ENCODE data around the gene SCEL.

SCEL gene

DNA sequence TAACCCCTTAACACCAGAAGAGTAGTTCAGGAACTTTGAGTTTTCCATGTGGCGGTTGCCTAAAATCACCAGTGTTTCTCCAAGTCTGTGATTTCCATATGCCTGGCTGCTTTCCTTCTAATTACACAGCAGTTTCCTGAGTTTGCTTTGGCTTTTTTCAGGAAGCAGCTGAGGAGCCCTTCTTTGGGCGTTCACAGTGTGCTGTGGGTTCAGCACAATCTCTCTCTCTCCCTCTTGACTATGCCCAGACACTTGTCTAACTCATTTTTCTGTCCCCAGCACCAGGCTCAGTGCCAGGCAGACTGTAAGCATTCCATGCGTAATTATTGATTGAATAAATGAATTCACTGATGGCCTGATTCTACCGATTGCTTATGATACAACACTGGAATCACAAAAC is 19.7 kb downstream of the SCEL start:
- no peaks in the 10 kb centered on the region for H3K4me1 ChIP-seq (ENCODE audit: control insufficient read depth, insufficient read depth, low read length)
- WGBS, 2 experiments, result 90 to 92% methylated on average over 2 to 4 of the region's 4 CpGs
- no peak overlapping the region for H3K4me3 ChIP-seq (ENCODE audit: insufficient read depth, low read depth, low read length)
- no peaks in the 10 kb centered on the region for H3K27me3 ChIP-seq (ENCODE audit: control insufficient read depth, insufficient read depth, low read length, poor library complexity, severe bottlenecking)
- no peaks in the 10 kb centered on the region for H3K36me3 ChIP-seq (ENCODE audit: control insufficient read depth, insufficient read depth, low read length)
- no peak overlapping the region for H3K27ac ChIP-seq (ENCODE audit: insufficient read depth, low read depth, low read length, poor library complexity, severe bottlenecking)
- H3K9me3 ChIP-seq (ENCODE audit: control insufficient read depth, low read length), result no peaks in the 10 kb centered on the region

DNA sequence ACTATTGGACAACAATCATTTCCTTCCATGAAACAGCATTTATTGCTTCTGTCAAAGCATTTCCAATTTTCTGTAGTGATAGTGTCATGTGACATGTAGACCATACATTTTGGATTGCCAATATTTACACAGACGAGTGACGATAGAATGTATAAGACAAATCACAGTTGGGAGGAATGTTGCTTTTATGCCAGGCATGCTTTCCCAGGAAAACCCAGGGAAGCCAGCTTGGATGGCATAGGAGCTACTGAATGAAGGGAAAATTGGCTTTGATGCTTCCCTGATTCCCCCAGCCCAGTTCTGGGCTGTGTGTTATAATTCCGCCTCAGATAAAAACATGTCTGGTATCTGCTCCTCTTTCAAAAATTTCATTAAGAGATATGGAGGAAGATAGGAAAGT is 22.5 kb downstream of the SCEL start:
- H3K4me1 ChIP-seq (ENCODE audit: control insufficient read depth, insufficient read depth, low read length), result no peaks in the 10 kb centered on the region
- H3K36me3 ChIP-seq (ENCODE audit: control insufficient read depth, insufficient read depth, low read length), result no peaks in the 10 kb centered on the region
- no peaks in the 10 kb centered on the region for H3K9me3 ChIP-seq (ENCODE audit: control insufficient read depth, low read length)
- no peaks in the 10 kb centered on the region for H3K27me3 ChIP-seq (ENCODE audit: control insufficient read depth, insufficient read depth, low read length, poor library complexity, severe bottlenecking)
- no peak overlapping the region for H3K4me3 ChIP-seq (ENCODE audit: insufficient read depth, low read depth, low read length)
- H3K27ac ChIP-seq (ENCODE audit: insufficient read depth, low read depth, low read length, poor library complexity, severe bottlenecking), result no peak overlapping the region
- 95 to 100% methylated on average over 3 of the region's 3 CpGs for WGBS, 2 experiments

DNA sequence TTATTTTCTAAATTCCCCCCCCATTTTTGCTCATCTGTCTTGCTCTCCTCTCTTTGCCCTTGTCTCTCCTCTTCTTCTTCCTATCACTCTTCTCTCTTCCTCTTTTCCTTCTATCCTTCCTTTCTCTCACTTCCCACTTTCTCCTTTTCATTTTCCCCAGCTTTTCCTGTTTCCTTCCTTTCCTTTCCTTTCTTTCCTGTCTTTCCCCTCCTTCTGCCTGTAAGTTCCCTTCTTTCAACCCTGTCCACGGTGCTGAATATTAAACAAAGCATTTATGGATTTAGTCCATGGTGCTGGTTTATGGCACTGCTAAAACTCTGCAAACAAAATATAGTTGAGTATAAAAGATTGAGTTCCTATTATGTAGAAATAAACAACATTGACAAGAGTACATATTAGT is 27.6 kb downstream of the SCEL start:
- WGBS, 2 experiments, result 100% methylated on average over 1 of the region's 1 CpG; no CpG with 5 or more reads in 1 of the 2 experiments
- no peak overlapping the region for H3K27ac ChIP-seq (ENCODE audit: insufficient read depth, low read depth, low read length, poor library complexity, severe bottlenecking)

DNA sequence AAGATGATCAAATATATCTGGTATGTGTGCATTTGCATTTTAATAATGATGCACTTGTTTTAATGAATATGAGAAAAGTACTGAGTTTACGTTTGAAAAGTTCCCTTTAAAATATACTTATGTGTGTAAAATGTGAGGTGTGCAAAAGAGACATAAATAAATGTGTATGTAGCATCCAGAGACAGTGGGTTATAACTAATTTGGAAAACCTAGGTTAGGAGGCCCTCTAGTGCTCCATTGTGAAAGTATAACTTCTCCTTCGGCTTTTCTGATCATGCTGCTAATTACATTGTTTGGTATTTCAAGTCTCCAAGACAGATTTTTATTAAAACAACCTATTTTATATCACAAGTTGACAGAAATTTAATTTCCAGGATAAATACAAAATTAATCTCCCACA is 30.1 kb downstream of the SCEL start:
- whole genome bisulfite sequencing, 2 experiments, result 24 to 50% methylated on average over 2 of the region's 2 CpGs
- no peak overlapping the region for H3K4me3 ChIP-seq (ENCODE audit: insufficient read depth, low read depth, low read length)
- H3K36me3 ChIP-seq (ENCODE audit: control insufficient read depth, insufficient read depth, low read length), result no peaks in the 10 kb centered on the region
- no peaks in the 10 kb centered on the region for H3K27me3 ChIP-seq (ENCODE audit: control insufficient read depth, insufficient read depth, low read length, poor library complexity, severe bottlenecking)
- H3K4me1 ChIP-seq (ENCODE audit: control insufficient read depth, insufficient read depth, low read length), result no peaks in the 10 kb centered on the region
- H3K27ac ChIP-seq (ENCODE audit: insufficient read depth, low read depth, low read length, poor library complexity, severe bottlenecking), result no peak overlapping the region
- H3K9me3 ChIP-seq (ENCODE audit: control insufficient read depth, low read length), result no peaks in the 10 kb centered on the region

More for the DNA sequence above, 27.6 kb downstream of the SCEL start:
- no peaks in the 10 kb centered on the region for H3K4me1 ChIP-seq (ENCODE audit: control insufficient read depth, insufficient read depth, low read length)
- no peak overlapping the region for H3K4me3 ChIP-seq (ENCODE audit: insufficient read depth, low read depth, low read length)
- no peaks in the 10 kb centered on the region for H3K27me3 ChIP-seq (ENCODE audit: control insufficient read depth, insufficient read depth, low read length, poor library complexity, severe bottlenecking)
- no peaks in the 10 kb centered on the region for H3K9me3 ChIP-seq (ENCODE audit: control insufficient read depth, low read length)
- H3K36me3 ChIP-seq (ENCODE audit: control insufficient read depth, insufficient read depth, low read length), result no peaks in the 10 kb centered on the region

DNA sequence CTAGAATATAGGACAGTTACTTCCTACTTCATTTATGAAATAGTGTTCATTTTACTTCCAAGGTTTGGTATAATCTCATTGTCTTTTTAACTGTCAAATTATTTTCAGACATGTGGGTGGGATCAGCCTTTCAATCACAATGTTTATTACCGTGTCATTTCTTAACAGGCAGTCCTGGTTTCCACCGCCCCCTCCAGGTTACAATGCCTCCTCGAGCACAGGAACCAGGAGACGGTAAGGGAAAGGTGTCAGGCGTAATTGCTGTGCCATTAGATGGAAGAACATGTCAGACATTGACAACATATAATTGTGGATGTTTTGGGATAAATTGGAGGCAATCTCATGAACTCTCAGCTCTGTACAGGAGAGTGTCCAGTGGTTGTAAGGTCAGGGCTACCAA is 36.5 kb downstream of the SCEL start:
- WGBS, 2 experiments, result 87 to 90% methylated on average over 5 of the region's 5 CpGs
- H3K36me3 ChIP-seq (ENCODE audit: control insufficient read depth, insufficient read depth, low read length), result no peaks in the 10 kb centered on the region

DNA sequence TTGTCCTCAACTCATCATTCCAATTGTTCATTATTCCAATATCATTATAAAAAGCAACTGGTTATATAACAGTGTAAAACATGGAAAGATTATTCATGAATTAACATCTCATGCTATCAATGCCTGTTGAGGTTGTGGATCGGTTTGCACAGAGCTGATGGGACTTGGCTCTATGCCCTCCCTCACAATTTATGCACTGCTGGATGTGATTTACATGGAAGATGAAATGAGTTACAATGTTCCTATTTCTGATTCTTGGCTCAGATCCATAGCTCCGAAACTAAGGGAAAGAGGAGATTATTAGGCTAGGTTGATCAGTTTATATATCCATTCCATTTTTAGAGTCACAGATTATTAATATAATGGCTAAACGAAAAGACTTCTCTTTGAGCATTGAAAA is 38.6 kb downstream of the SCEL start:
- WGBS, 2 experiments, result 87 to 100% methylated on average over 2 to 3 of the region's 3 CpGs
- Histone ChIP-seq H3K4me3 (ENCODE audit: insufficient read depth, low read depth, low read length) (no peak overlapping the region), H3K36me3 (ENCODE audit: control insufficient read depth, insufficient read depth, low read length) (no peaks in the 10 kb centered on the region), H3K9me3 (ENCODE audit: control insufficient read depth, low read length) (no peaks in the 10 kb centered on the region), H3K27me3 (ENCODE audit: control insufficient read depth, insufficient read depth, low read length, poor library complexity, severe bottlenecking) (no peaks in the 10 kb centered on the region), H3K27ac (ENCODE audit: insufficient read depth, low read depth, low read length, poor library complexity, severe bottlenecking) (no peak overlapping the region), H3K4me1 (ENCODE audit: control insufficient read depth, insufficient read depth, low read length) (no peaks in the 10 kb centered on the region)

More for the DNA sequence above, 36.5 kb downstream of the SCEL start:
- H3K4me1 ChIP-seq (ENCODE audit: control insufficient read depth, insufficient read depth, low read length), result no peaks in the 10 kb centered on the region
- H3K27me3 ChIP-seq (ENCODE audit: control insufficient read depth, insufficient read depth, low read length, poor library complexity, severe bottlenecking), result no peaks in the 10 kb centered on the region
- no peaks in the 10 kb centered on the region for H3K9me3 ChIP-seq (ENCODE audit: control insufficient read depth, low read length)
- no peak overlapping the region for H3K27ac ChIP-seq (ENCODE audit: insufficient read depth, low read depth, low read length, poor library complexity, severe bottlenecking)
- no peak overlapping the region for H3K4me3 ChIP-seq (ENCODE audit: insufficient read depth, low read depth, low read length)

DNA sequence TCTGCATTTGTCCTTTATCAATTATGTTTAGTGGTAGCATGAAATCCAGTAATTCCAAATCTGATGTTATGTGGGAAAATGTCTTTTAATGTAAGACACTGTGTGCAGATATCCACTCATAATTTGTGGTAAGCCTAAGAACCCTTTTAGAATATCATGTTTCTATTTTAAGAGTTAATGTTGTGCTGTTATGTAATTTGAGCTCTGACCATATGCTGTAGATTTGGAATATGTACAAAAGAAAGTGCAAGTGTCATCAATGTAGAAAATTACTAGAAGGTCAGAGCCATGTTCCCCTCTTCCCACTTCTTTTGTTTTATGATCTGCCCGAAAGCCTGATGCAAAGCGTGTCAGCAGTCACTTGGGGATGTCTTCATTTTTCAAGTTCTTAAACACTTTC is 44.5 kb downstream of the SCEL start:
- WGBS, 2 experiments, result 89 to 98% methylated on average over 2 of the region's 2 CpGs
- Histone ChIP-seq H3K9me3 (ENCODE audit: control insufficient read depth, low read length) (no peaks in the 10 kb centered on the region), H3K4me3 (ENCODE audit: insufficient read depth, low read depth, low read length) (no peak overlapping the region), H3K4me1 (ENCODE audit: control insufficient read depth, insufficient read depth, low read length) (no peaks in the 10 kb centered on the region), H3K27ac (ENCODE audit: insufficient read depth, low read depth, low read length, poor library complexity, severe bottlenecking) (no peak overlapping the region), H3K27me3 (ENCODE audit: control insufficient read depth, insufficient read depth, low read length, poor library complexity, severe bottlenecking) (no peaks in the 10 kb centered on the region), H3K36me3 (ENCODE audit: control insufficient read depth, insufficient read depth, low read length) (no peaks in the 10 kb centered on the region)

DNA sequence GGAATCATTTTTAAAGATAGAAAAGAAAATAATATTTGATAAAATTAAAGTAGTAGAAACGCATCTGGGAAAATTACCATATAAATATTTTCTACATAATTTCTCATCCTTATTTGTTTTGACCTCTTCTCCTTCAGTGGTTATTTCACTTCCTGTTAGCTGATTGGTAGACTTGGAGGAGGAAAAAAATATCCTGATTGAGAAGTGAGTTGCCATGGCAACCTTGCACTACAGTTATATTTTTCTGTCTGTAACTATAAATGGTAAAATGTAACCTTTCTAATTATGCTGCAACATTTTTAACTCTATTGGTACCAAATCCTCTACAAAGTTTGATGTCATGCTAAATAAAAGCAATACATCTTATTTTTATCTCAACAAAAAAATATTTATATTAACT is 45.2 kb downstream of the SCEL start:
- Histone ChIP-seq H3K36me3 (ENCODE audit: control insufficient read depth, insufficient read depth, low read length) (no peaks in the 10 kb centered on the region), H3K27ac (ENCODE audit: insufficient read depth, low read depth, low read length, poor library complexity, severe bottlenecking) (no peak overlapping the region), H3K27me3 (ENCODE audit: control insufficient read depth, insufficient read depth, low read length, poor library complexity, severe bottlenecking) (no peaks in the 10 kb centered on the region), H3K4me1 (ENCODE audit: control insufficient read depth, insufficient read depth, low read length) (no peaks in the 10 kb centered on the region), H3K4me3 (ENCODE audit: insufficient read depth, low read depth, low read length) (no peak overlapping the region), H3K9me3 (ENCODE audit: control insufficient read depth, low read length) (no peaks in the 10 kb centered on the region)
- WGBS, 2 experiments, result no CpG with 5 or more reads among the region's 1 CpG

DNA sequence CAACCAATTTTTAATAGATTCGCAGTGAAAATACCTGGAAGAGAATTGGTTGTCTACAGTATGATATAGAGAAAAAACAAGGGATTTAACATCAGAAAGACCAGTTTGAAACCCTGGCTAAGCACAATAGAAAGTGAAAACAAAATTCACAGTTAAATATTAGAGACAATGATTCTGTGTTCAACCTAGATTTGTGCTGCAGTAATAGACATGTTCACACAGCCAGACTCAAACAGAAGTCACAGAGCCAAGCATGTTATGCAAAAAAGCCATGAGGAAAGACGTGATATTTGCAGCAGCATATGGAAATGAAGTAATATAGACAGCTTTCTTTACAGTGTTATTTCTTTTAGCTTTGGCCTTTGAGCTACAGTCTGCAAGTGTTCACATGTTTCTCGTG is 48.1 kb downstream of the SCEL start:
- Histone ChIP-seq H3K4me1 (ENCODE audit: control insufficient read depth, insufficient read depth, low read length) (no peaks in the 10 kb centered on the region), H3K27me3 (ENCODE audit: control insufficient read depth, insufficient read depth, low read length, poor library complexity, severe bottlenecking) (no peaks in the 10 kb centered on the region)
- WGBS, 2 experiments, result 92 to 95% methylated on average over 3 of the region's 3 CpGs

DNA sequence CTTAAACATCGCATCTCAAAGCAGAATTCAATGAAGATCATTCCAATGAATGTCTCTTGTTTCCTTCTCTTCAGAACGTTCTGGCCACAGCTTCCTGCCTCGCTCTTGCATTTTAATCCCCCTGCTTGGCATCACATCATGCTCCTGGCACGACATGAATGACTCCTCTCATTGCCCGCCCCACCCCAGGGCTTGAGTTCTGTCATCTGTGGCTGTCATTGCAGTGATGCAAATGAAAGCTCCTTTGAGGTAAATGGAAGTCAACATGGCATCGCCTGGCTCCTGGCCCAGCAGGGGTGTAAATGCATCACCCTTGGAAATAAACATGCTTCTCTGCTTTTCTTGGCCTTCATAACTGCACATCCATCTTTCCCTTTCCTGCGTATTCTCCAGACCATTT is 48.6 kb downstream of the SCEL start:
- H3K4me3 ChIP-seq (ENCODE audit: insufficient read depth, low read depth, low read length), result no peak overlapping the region
- H3K36me3 ChIP-seq (ENCODE audit: control insufficient read depth, insufficient read depth, low read length), result no peaks in the 10 kb centered on the region
- 85 to 89% methylated on average over 7 of the region's 7 CpGs for WGBS, 2 experiments
- no peaks in the 10 kb centered on the region for H3K27me3 ChIP-seq (ENCODE audit: control insufficient read depth, insufficient read depth, low read length, poor library complexity, severe bottlenecking)
- H3K27ac ChIP-seq (ENCODE audit: insufficient read depth, low read depth, low read length, poor library complexity, severe bottlenecking), result no peak overlapping the region
- no peaks in the 10 kb centered on the region for H3K9me3 ChIP-seq (ENCODE audit: control insufficient read depth, low read length)
- no peaks in the 10 kb centered on the region for H3K4me1 ChIP-seq (ENCODE audit: control insufficient read depth, insufficient read depth, low read length)

More for the DNA sequence above, 48.1 kb downstream of the SCEL start:
- no peak overlapping the region for H3K4me3 ChIP-seq (ENCODE audit: insufficient read depth, low read depth, low read length)
- H3K27ac ChIP-seq (ENCODE audit: insufficient read depth, low read depth, low read length, poor library complexity, severe bottlenecking), result no peak overlapping the region
- H3K36me3 ChIP-seq (ENCODE audit: control insufficient read depth, insufficient read depth, low read length), result no peaks in the 10 kb centered on the region
- H3K9me3 ChIP-seq (ENCODE audit: control insufficient read depth, low read length), result no peaks in the 10 kb centered on the region

DNA sequence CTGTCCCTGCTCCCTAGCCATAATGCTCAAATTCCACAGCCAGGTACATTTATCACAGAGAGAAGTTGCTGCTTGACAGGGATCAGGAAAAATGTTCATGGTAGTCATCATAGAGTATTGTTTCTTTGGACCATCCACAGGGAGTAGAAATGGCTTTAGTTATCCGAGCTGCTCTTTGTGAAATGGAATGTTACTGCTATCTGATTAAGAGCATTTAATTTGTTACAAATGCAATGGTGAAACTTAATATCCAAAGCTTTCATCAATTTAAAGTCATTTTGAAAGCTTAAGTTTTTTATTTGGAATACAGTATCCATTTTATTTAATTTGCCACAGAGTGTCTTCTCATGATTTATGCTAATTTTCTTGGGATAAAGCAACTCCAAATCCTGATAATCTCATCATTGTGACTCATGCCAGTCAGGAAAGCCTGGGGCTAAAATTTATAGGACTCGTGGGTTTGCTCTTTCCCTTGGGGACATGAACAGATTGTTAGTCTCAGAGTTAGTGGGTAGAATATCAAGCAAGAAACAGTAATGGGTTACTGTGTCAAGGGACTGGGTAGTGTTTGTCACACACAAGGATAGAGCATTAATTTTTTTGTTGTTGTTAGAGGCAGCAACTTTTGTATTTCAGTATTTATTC is 59.8 kb downstream of the SCEL start:
- H3K9me3 ChIP-seq (ENCODE audit: control insufficient read depth, low read length), result no peaks in the 10 kb centered on the region
- H3K27ac ChIP-seq (ENCODE audit: insufficient read depth, low read depth, low read length, poor library complexity, severe bottlenecking), result no peak overlapping the region
- H3K4me1 ChIP-seq (ENCODE audit: control insufficient read depth, insufficient read depth, low read length), result no peaks in the 10 kb centered on the region
- no peaks in the 10 kb centered on the region for H3K36me3 ChIP-seq (ENCODE audit: control insufficient read depth, insufficient read depth, low read length)
- 78 to 83% methylated on average over 2 of the region's 2 CpGs for WGBS, 2 experiments
- H3K27me3 ChIP-seq (ENCODE audit: control insufficient read depth, insufficient read depth, low read length, poor library complexity, severe bottlenecking), result no peaks in the 10 kb centered on the region
- no peak overlapping the region for H3K4me3 ChIP-seq (ENCODE audit: insufficient read depth, low read depth, low read length)

Measured in ectodermal cell (in vitro differentiated cells).